Posterior cingulate gyrus (tissue), 11 donors: ENCODE results near the gene NACC1.
"Not testable (repeated sequence)": the region's sequence is repeated elsewhere in the genome, so short reads cannot be mapped to it uniquely, and the experiment has no call there.

ENCODE experiments used
- DNase-seq, 10 donors: peaks; one replicate each; pipeline versions ENCODE4 v3.0.0 to v3.0.0-alpha.2; 2020 to 2021; ENCODE audit warnings: mixed read lengths in 3 of 10
- intact Hi-C: fragments of 100-400 bp; cut with DNase I; formaldehyde crosslinking; loops from one replicate; pipeline ENCODE4 v1.15.1; 2023

NACC1 gene

DNA sequence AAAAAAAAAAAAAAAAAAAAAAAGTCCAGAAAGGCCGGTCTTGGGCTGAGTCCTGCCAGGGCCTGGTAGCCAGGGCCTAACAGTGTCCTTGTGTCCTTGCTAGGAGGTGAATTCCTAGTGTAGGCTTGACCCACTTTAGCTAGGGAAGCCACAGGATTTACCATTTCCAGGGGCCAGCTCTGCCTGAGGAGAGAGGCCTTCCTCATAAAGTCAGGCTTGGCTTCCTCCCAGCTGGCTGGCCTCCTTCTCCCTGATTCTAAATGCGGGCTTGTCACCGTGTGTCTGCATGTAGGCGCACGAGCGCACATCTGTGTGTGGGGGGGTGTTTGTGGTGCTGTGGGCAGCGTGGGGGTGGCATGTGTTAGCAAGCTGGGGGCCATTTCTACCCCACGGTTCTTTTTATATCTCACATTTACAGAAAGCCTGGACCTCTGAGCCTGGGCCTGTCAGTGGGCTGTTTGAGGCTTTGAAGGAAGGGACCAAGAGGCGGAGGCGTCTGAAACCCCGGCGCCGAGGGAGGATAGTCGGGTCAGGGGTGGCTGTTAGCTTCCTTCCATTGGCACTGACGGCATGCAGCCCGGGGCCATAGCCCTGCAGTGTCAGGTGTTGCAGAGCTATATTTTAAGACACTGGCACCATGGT, 63.8 kb downstream of the NACC1 start:
- intact Hi-C loops: no loop called here
- peak; percentile 39 to 95 (median 68) for DNase-seq

DNA sequence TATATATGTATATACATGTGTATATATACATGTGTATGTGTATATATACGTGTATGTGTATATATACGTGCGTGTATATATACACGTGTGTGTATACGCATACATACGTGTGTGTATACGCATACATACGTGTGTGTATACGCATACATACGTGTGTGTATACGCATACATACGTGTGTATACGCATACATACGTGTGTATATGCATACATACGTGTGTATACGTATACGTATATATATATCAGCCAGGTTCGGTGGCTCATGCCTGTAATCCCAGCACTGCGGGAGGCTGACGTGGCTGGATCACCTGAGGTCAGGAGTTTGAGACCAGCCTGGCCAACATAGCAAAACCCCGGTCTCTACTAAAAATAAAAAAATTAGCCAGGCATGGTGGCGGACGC, 66.9 kb downstream of the NACC1 start:
- DNase-seq, intact Hi-C loops: not testable (repeated sequence)

DNA sequence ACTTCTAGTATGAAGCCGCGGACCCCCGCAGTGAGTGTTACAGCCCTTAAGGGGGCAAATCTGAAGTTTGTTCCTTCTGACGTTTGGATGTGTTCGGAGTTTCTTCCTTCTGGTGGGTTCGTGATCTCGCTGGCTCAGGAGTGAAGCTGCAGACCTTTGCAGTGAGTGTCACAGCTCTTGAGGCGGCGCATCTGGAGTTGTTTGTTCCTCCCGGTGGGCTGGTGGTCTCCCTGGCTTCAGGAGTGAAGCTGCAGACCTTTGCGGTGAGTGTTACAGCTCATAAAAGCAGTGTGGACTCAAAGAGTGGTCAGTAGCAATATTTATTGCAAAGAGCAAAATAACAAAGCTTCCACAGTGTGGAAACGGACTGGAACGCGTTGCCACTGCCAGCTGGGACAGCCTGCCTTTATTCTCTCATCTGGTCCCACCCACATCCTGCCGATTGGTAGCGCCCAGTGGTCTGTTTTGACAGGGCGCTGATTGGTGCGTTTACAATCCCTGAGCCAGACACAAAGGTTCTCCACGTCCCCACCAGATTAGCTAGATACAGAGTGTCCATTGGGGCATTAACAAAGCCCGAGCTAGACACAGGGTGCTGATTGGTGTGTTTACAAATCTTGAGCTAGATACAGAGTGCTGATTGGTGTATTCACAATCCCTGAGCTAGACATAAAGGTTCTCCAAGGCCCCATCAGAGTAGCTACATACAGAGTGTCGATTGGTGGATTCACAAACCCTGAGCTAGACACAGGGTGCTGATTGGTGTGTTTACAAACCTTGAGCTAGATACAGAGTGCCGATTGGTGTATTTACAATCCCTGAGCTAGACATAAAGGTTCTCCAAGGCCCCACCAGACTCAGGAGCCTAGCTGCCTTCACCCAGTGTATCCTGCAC, 67.9 kb downstream of the NACC1 start:
- intact Hi-C loops: not testable (repeated sequence)
- DNase-seq: peak in 2 of 10 donors; percentile 31 to 35

DNA sequence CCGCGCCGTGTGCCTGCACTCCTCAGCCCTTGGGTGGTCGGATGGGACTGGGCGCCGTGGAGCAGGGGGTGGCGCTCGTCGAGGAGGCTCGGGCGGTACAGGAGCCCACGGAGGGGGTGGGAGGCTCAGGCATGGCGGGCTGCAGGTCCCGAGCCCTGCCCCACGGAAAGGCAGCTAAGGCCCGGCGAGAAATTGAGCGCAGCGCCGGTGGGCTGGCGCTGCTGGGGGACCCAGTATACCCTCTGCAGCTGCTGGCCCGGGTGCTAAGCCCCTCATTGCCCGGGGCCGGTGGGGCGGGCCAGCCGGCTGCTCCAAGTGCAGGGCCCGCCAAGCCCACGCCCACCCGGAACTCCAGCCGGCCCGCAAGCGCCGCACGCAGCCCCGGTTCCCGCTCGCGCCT, 68.6 kb downstream of the NACC1 start:
- DNase-seq, intact Hi-C loops: not testable (repeated sequence)

DNA sequence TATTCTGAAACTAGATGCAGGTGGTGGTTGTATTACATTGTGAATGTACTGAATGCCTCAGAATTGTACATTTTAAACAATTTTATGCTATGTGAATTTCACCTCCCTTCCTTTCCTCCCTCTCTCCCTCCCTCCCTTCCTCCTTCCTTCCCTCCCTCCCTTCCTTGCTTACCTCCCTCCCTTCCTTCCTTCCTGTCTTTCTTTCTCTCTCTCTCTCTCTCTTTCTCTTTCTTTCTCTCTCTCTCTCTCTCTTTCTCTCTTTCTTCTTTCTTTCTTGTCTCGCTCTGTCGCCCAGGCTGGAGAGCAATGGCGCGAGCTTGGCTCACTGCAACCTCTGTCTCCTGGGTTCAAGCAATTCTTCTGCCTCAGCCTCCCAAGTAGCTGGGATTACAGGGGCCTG, 69.4 kb downstream of the NACC1 start:
- no peak for DNase-seq
- intact Hi-C loops: no loop called here

DNA sequence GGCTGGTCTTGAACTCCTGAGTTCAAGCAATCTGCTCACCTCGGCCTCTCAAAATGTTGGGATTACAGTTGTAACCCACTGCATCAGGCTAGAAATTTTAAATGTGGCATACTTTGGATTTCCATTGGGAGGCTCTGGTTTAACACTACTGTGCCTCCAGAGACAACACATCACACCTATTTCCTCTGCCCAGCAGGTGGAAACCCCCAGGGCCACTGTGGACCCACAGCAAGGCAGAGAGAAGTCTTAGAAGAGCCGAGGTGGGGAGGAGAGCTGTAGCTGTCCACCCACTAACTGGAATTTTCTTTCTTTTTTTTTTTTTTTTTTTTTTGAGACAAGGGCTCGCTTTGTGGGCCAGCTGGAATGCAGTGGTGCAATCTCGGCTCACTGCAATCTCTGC, 71.5 kb downstream of the NACC1 start:
- no peak for DNase-seq
- intact Hi-C loops: no loop called here
